Measurements from ENCODE around the gene SCNN1A. TPM values are rescaled to one million over a fixed set of nuclear protein-coding genes. Genes with fewer than 3 reads are reported as not detected.

Gene SCNN1A
- total and polyA plus RNA-seq, 2 of the 13 experiments (the other 11 are each of a cell fraction or from before 2014, with no cell fraction given), result 1.5 to 14.6 TPM

GRCh38 chr12:6336079-6336888 lies 39.1 kb downstream of the SCNN1A start (continued):
- TF ChIP-seq, protein P1, sequence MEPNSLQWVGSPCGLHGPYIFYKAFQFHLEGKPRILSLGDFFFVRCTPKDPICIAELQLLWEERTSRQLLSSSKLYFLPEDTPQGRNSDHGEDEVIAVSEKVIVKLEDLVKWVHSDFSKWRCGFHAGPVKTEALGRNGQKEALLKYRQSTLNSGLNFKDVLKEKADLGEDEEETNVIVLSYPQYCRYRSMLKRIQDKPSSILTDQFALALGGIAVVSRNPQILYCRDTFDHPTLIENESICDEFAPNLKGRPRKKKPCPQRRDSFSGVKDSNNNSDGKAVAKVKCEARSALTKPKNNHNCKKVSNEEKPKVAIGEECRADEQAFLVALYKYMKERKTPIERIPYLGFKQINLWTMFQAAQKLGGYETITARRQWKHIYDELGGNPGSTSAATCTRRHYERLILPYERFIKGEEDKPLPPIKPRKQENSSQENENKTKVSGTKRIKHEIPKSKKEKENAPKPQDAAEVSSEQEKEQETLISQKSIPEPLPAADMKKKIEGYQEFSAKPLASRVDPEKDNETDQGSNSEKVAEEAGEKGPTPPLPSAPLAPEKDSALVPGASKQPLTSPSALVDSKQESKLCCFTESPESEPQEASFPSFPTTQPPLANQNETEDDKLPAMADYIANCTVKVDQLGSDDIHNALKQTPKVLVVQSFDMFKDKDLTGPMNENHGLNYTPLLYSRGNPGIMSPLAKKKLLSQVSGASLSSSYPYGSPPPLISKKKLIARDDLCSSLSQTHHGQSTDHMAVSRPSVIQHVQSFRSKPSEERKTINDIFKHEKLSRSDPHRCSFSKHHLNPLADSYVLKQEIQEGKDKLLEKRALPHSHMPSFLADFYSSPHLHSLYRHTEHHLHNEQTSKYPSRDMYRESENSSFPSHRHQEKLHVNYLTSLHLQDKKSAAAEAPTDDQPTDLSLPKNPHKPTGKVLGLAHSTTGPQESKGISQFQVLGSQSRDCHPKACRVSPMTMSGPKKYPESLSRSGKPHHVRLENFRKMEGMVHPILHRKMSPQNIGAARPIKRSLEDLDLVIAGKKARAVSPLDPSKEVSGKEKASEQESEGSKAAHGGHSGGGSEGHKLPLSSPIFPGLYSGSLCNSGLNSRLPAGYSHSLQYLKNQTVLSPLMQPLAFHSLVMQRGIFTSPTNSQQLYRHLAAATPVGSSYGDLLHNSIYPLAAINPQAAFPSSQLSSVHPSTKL (CRISPR knock-in tag; IDR thresholded peaks at IDR 0.05), result peak; percentile 66
- TF ChIP-seq ZNF264 (CRISPR knock-in tag; IDR thresholded peaks at IDR 0.05) (no peak), NFE2L1 (CRISPR knock-in tag; IDR thresholded peaks at IDR 0.05; ENCODE audit: borderline replicate concordance) (peak; percentile 90), UBTF (CRISPR knock-in tag; IDR thresholded peaks at IDR 0.05) (peak; percentile 51; the same call in 1 of the 2 replicates), DMAP1 (CRISPR knock-in tag; IDR thresholded peaks at IDR 0.05) (peak; percentile 95), HDAC2 (CRISPR knock-in tag; IDR thresholded peaks at IDR 0.05) (no peak), ZC3H13 (CRISPR knock-in tag; IDR thresholded peaks at IDR 0.05) (no peak), ZBTB42 (CRISPR knock-in tag; IDR thresholded peaks at IDR 0.05) (0 out of 2 replicates have a peak, but pooled peaks have one; percentile 27), ZNF691 (CRISPR knock-in tag; IDR thresholded peaks at IDR 0.05; ENCODE audit: borderline replicate concordance, low read depth) (peak; percentile 69; the same call in 1 of the 2 replicates), AHDC1 (CRISPR knock-in tag; IDR thresholded peaks at IDR 0.05; ENCODE audit: borderline replicate concordance) (peak; percentile 41; the same call in 1 of the 2 replicates), KLF6 (CRISPR knock-in tag; IDR thresholded peaks at IDR 0.05) (peak; percentile 48), HNRNPH1 (optimal IDR thresholded peaks at IDR 0.05; ENCODE audit: low read depth, low read length) (peak; percentile 66), MAFF (IDR thresholded peaks at IDR 0.05; ENCODE audit: low read depth, low read length) (peak; percentile 99)
- TF ChIP-seq, protein P2, sequence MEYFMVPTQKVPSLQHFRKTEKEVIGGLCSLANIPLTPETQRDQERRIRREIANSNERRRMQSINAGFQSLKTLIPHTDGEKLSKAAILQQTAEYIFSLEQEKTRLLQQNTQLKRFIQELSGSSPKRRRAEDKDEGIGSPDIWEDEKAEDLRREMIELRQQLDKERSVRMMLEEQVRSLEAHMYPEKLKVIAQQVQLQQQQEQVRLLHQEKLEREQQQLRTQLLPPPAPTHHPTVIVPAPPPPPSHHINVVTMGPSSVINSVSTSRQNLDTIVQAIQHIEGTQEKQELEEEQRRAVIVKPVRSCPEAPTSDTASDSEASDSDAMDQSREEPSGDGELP (IDR thresholded peaks at IDR 0.05; ENCODE audit: borderline replicate concordance, low read depth), result 0 out of 2 replicates have a peak, but pooled peaks have one; percentile 19

Data from HepG2 (cell line).